GM19193 (cell line): Measurements from ENCODE around the gene GOLGA6L25.
"Not testable (repeated sequence)": the region's sequence is repeated elsewhere in the genome, so short reads cannot be mapped to it uniquely, and the experiment has no call there.

Source experiments
- POLR2A ChIP-seq: IDR thresholded peaks from 4 replicates; pipeline ENCODE4 v1.6.1; 2011; ENCODE audit not compliant: insufficient read depth, insufficient read length; ENCODE audit errors: extremely low read depth

The GOLGA6L25 gene, protein sequence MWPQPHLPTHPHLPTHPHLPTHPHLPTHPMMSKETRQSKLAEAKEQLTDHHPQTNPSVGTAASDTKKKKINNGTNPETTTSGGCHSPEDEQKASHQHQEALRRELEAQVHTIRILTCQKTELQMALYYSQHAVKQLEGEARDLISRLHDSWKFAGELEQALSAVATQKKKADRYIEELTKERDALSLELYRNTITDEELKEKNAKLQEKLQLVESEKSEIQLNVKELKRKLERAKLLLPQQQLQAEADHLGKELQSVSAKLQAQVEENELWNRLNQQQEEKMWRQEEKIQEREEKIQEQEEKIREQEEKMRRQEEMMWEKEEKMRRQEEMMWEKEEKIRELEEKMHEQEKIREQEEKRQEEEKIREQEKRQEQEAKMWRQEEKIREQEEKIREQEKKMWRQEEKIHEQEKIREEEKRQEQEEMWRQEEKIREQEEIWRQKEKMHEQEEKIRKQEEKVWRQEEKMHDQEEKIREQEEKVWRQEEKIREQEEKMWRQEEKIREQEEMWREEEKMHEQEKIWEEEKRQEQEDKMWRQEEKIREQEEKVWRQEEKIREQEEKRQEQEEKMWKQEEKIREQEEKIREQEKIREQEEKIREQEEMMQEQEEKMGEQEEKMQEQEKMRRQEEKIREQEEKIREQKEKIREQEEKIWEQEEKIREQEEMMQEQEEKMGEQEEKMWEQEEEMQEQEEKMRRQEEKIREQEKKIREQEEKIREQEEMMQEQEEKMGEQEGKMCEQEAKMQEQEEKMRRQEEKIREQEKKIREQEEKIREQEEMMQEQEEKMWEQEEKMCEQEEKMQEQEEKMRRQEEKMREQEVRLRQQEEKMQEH

DNA sequence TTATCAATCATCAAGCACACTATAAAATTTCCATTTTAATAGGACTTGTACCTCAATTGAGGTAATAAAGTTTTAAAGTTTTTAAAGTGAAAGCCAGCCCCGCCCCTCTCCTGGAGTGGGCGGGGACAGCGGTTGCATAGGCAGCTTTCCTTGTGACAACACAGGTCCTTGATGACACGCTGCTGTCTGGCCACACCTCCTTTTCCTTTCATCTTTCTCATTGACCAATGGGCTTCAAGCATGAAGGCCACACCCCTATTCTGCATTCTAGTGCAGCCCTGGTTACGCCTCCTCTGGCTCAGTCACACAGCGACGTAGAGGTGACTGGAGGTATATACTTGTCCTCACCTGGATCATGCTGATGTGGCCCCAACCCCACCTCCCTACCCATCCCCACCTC, at the start of gene GOLGA6L25:
Gene GOLGA6L25, plus strand, starts transcription at position 301 of the 400 bp plus-strand sequence. Its CDS starts 61 bp downstream, at position 362.
- not testable (repeated sequence) for TF ChIP-seq POLR2A

- not testable (repeated sequence) for TF ChIP-seq POLR2A
Observed at GRCh38 chr15:28532954-28533353, 20.4 kb upstream of the GOLGA6L25 start, which contains the start of gene GOLGA8G. Gene GOLGA8G, minus strand, starts transcription at chr15:28532971. Its CDS starts 62 bp downstream, at chr15:28532909.
